ENCODE measurements around the gene EFNA5.

Gene EFNA5

DNA sequence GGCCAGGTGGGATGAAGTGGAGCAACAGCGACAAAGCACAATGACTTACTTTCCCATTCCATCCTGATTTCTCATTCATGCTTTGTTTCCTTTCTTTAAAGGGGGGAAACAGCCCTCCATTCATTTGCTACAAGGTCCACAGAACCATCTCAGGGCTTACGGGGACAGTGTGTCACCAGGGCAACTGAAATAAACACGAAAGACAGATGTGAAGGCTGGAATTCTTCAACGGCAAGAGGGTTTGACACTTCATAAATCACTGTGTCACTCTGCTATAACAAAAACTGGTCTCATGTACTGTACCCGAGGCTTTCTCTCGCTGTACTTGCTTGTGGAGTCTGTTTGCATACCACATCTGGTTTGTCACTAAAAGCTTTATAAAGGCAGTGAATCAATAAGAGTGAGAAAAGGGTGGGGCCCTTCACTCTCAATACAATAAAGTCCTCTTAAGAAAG, 150.8 kb downstream of the EFNA5 start:
- Mint-ChIP-seq H3K36me3 (ENCODE audit: insufficient read depth) (no peaks in the 10 kb centered on the region), H3K27me3 (no peaks in the 10 kb centered on the region), H3K4me1 (peaks cover 12% of the 10 kb centered on the region), H3K27ac (ENCODE audit: low read depth) (peak overlapping the region; percentile 88), H3K9me3 (no peaks in the 10 kb centered on the region), H3K4me3 (no peak overlapping the region)
- DNase-seq (ENCODE audit: low spot score in 2 of 2) (no peak), ATAC-seq (replicated peaks; ENCODE audit: extremely low read depth, poor library complexity, severe bottlenecking) (peak; percentile 90)

DNA sequence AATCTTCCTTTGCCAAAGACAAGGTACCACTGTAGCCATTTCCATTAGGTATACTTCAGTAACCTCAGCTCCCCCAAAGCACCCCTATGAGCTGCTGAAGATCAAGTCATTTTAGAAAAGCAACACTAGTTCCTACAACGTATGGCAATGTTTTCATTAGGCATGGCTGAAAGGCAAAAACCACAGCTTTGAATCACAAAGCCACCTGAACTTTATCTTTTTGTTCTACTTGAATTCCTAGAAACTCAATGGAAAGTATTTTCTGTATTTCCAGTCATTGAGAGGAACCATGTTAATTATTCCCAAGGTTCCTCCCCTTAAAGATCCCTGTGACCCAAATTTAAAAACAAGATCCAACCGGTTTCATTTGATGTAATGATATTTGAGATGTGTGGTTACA, 152.1 kb downstream of the EFNA5 start:
- Mint-ChIP-seq H3K4me1 (peaks cover 12% of the 10 kb centered on the region), H3K36me3 (ENCODE audit: insufficient read depth) (no peaks in the 10 kb centered on the region), H3K9me3 (no peaks in the 10 kb centered on the region), H3K27ac (ENCODE audit: low read depth) (no peak overlapping the region), H3K27me3 (no peaks in the 10 kb centered on the region), H3K4me3 (no peak overlapping the region)
- DNase-seq (ENCODE audit: low spot score in 2 of 2): no peak
- no peak for ATAC-seq (replicated peaks; ENCODE audit: extremely low read depth, poor library complexity, severe bottlenecking)

DNA sequence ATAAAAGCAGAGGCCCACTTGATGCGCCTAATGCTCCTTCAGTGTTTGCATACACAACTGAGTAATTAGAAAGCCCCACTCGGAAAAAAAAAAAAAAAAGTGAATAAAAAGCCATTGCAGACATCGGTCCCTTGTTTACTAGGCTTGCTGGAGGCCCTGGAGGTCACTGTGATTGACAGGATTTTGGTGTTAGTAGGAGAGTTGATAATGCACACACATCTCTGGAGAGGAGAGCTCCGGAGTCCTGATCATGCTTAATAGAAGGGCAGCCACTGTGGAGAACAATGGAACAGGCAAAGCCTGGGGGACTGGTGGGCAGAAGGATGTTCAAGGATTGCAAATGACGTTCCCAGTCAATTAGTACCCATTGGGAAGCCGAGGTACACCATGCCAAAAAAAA, 152.5 kb downstream of the EFNA5 start:
- H3K9me3 Mint-ChIP-seq: no peaks in the 10 kb centered on the region
- no peaks in the 10 kb centered on the region for H3K36me3 Mint-ChIP-seq (ENCODE audit: insufficient read depth)
- H3K27me3 Mint-ChIP-seq: no peaks in the 10 kb centered on the region
- DNase-seq (ENCODE audit: low spot score in 2 of 2): no peak
- no peak overlapping the region for H3K4me3 Mint-ChIP-seq
- H3K27ac Mint-ChIP-seq (ENCODE audit: low read depth): no peak overlapping the region
- peaks cover 12% of the 10 kb centered on the region for H3K4me1 Mint-ChIP-seq
- no peak for ATAC-seq (replicated peaks; ENCODE audit: extremely low read depth, poor library complexity, severe bottlenecking)

DNA sequence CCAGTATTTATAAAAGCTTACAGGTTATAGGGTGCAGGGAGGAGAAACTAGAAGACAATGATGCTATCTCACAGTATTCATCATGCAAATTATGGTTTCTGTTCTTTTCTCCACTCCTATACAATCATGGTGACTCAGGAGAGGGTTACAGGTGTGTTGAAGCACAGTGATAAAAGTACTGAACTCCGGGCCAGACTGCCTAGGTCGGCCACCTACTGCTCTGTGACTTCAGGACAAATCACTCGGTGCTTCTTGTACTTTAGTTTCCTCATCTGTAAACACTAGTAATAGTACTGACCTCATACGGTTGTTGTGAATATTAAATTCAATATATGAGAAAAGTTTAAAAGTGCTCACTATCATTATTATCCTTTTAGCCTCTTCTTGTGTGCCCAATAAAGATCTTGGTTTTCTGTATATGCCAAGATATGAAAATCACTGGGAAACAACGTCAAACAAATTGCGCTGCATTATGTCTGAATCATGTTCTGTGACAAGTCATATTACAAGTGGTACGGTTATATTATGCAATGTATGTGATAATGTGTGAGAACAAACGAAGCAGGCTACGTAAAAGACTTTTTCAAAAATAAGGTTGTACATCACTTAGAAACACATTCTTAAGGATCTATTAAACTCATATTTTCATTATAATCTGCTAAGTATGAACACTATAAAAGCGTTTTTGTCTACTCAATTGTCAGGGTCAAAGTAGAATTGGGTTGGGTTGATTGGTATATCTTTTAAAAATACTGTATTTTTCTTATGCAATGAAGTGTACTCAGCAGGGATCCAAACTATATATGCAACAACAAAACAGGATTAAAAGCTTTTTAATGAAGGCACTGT, 153.3 kb downstream of the EFNA5 start:
- no peaks in the 10 kb centered on the region for H3K36me3 Mint-ChIP-seq (ENCODE audit: insufficient read depth)
- DNase-seq (ENCODE audit: low spot score in 2 of 2) (no peak), ATAC-seq (replicated peaks; ENCODE audit: extremely low read depth, poor library complexity, severe bottlenecking) (no peak)
- peaks cover 13% of the 10 kb centered on the region for H3K4me1 Mint-ChIP-seq
- H3K27me3 Mint-ChIP-seq: no peaks in the 10 kb centered on the region
- no peaks in the 10 kb centered on the region for H3K9me3 Mint-ChIP-seq
- no peak overlapping the region for H3K4me3 Mint-ChIP-seq
- H3K27ac Mint-ChIP-seq (ENCODE audit: low read depth): no peak overlapping the region

DNA sequence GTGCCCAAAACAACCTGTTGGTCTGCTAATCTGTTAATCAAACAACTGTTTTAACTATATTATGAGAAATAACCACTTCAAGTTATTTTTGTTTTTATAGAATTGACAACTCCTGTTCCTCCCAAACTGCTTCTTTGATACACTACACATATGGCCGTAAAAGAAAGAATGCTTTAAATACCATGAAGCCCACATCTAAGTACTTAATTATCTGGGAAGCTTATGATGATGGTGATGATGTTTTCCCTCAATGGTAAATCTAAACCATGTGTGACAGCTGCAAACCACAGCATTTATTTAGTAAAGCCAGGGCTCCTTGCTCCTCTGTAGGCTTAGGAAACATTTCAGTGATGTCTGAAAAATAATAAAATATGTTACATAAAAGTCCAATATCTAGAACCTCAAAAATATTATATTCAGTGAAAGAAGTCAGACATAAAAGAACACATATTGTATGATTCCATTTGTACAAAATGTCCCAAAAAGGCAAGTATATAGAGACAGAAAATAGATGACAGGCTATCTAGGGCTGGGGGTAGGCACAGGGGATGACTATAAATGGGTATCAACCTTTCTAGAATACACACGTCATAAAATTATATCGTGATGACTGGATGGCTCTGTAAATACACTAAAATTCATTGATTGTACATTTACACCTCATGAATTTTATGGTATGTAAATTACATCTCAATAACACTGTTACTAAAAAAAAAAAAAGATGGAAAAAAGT, 154.1 kb downstream of the EFNA5 start:
- Mint-ChIP-seq H3K36me3 (ENCODE audit: insufficient read depth) (no peaks in the 10 kb centered on the region), H3K27me3 (no peaks in the 10 kb centered on the region), H3K9me3 (no peaks in the 10 kb centered on the region), H3K27ac (ENCODE audit: low read depth) (no peak overlapping the region), H3K4me3 (no peak overlapping the region), H3K4me1 (peaks cover 18% of the 10 kb centered on the region)
- DNase-seq (ENCODE audit: low spot score in 2 of 2) (no peak), ATAC-seq (replicated peaks; ENCODE audit: extremely low read depth, poor library complexity, severe bottlenecking) (no peak)

DNA sequence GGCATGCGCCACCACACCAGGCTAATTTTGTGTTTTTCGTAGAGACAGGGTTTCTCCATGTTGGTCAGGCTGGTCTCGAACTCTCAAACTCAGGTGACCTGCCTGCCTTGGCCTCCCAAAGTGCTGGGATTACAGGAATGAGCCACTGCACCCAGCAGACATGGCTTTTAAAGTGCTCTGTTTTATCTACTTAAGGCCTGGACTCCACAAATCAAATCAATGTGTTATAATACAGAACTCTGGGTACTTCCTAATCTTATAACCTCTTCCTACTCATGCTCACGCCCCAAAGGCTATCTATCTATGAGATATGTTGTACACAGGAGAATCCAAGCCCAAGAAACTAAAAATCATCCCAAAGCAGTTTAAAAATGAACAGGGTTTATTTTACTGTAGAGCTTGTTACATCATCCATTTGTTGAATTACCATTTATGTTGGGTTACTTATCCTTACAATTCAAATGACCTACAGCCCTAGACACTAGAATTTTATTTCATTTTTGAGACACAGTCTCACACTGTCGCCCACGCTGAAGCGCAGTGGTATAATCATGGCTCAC, 155.1 kb downstream of the EFNA5 start:
- no peaks in the 10 kb centered on the region for H3K27me3 Mint-ChIP-seq
- DNase-seq (ENCODE audit: low spot score in 2 of 2) (no peak), ATAC-seq (replicated peaks; ENCODE audit: extremely low read depth, poor library complexity, severe bottlenecking) (no peak)
- no peaks in the 10 kb centered on the region for H3K36me3 Mint-ChIP-seq (ENCODE audit: insufficient read depth)
- no peak overlapping the region for H3K27ac Mint-ChIP-seq (ENCODE audit: low read depth)
- H3K4me3 Mint-ChIP-seq: no peak overlapping the region
- H3K9me3 Mint-ChIP-seq: no peaks in the 10 kb centered on the region
- peaks cover 18% of the 10 kb centered on the region for H3K4me1 Mint-ChIP-seq

DNA sequence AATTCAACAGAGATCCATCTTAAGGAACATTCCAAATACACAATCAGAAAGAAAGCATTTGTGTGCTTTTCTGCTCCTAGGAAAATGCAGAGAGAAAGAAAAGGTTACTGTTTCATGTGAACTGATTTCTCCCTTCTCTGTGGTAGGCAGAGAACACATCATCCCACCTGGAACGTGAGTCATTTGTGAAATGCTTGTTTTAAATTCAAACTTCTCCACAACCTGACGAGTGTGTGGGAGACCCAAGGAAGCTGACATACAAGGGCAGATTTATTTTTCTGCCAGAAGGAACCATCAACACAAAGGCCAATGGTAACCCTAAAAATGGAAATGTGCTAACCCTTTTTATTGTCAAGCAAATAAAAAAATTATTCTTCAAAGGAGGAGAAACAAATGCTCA, 156.4 kb downstream of the EFNA5 start:
- no peak overlapping the region for H3K4me3 Mint-ChIP-seq
- DNase-seq (ENCODE audit: low spot score in 2 of 2): no peak
- no peaks in the 10 kb centered on the region for H3K36me3 Mint-ChIP-seq (ENCODE audit: insufficient read depth)
- no peak for ATAC-seq (replicated peaks; ENCODE audit: extremely low read depth, poor library complexity, severe bottlenecking)
- H3K27me3 Mint-ChIP-seq: no peaks in the 10 kb centered on the region
- no peaks in the 10 kb centered on the region for H3K9me3 Mint-ChIP-seq
- peaks cover 6% of the 10 kb centered on the region for H3K4me1 Mint-ChIP-seq
- H3K27ac Mint-ChIP-seq (ENCODE audit: low read depth): no peak overlapping the region

DNA sequence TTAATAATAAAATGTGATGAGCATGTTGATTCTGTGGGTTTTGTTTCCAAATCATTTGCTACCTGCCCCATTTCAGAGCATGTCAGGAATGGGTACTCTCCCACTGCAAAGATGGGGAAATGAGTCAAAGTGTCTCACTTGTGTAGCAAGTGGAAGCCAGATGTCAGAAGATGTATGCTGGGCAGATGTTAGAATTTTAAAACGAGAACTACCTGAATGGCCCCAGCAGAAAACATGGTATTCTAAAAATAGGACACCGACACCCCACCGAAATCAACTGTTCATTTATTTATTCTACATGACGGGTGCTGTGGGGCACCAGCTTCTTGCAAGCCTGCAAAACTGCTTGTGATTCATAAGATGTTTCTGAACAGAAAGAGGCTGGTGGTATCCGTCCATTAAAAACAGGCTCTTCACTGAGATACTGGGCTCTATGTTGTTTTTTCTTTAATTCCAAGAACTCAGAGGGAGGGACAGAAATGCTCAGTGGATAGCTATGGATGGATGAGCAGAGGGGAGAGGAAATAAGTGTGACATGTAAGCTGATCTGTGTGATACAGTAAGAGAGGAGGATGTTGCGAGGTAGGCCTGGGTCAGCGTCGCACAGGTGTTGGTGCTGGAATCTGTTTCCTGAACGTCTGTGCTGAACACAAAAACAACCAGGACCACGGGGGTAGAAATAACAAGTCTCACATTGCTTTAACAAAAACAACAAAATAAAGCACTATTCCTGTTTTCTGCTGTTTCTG, 157.2 kb downstream of the EFNA5 start:
- peak overlapping the region; percentile 50 for H3K27ac Mint-ChIP-seq (ENCODE audit: low read depth)
- peaks cover 6% of the 10 kb centered on the region for H3K4me1 Mint-ChIP-seq
- no peak for DNase-seq (ENCODE audit: low spot score in 2 of 2)
- H3K27me3 Mint-ChIP-seq: no peaks in the 10 kb centered on the region
- no peak overlapping the region for H3K4me3 Mint-ChIP-seq
- H3K9me3 Mint-ChIP-seq: no peaks in the 10 kb centered on the region
- ATAC-seq (replicated peaks; ENCODE audit: extremely low read depth, poor library complexity, severe bottlenecking): no peak
- H3K36me3 Mint-ChIP-seq (ENCODE audit: insufficient read depth): no peaks in the 10 kb centered on the region

DNA sequence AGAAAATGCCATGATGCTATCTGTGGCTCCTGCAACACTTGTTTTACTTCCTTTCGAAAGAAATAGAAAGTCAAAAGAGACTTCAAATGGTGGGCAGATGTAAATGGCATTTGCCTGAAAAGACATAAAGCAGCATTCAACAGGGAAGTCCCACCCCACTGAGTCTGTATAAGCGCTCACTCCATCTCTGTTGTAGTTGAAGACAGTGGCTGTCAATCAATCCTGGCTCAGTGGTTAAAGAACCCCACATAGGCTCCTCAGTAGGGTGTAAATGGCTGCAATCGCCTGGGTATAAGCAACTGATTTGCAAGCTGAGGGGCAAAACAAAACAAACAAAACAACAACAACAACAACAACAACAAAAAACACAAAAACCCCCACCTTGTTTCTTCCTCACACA, 158.7 kb downstream of the EFNA5 start:
- Mint-ChIP-seq H3K9me3 (no peaks in the 10 kb centered on the region), H3K4me3 (no peak overlapping the region), H3K27me3 (no peaks in the 10 kb centered on the region), H3K36me3 (ENCODE audit: insufficient read depth) (no peaks in the 10 kb centered on the region), H3K4me1 (peaks cover 6% of the 10 kb centered on the region), H3K27ac (ENCODE audit: low read depth) (peak overlapping the region; percentile 50)
- ATAC-seq (replicated peaks; ENCODE audit: extremely low read depth, poor library complexity, severe bottlenecking) (no peak), DNase-seq (ENCODE audit: low spot score in 2 of 2) (no peak)

DNA sequence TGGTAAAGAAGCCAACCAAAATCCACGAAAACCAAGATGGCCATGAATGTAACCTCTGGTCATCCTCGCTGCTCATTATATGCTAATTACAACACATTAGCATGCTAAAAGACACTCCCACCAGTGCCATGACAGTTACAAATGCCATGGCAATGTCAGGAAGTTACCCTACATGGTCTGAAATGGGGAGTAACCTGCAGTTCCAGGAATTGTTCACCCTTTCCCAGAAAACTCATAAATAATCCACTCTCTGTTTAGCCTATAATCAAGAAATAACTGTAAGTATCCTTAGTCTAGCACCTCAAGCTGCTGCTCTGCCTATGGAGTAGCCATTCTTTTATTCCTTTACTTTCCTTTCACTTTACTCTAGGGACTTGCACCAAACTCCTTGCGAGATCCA, 160.6 kb downstream of the EFNA5 start:
- no peaks in the 10 kb centered on the region for H3K36me3 Mint-ChIP-seq (ENCODE audit: insufficient read depth)
- H3K4me1 Mint-ChIP-seq: peaks cover 6% of the 10 kb centered on the region
- no peaks in the 10 kb centered on the region for H3K27me3 Mint-ChIP-seq
- DNase-seq (ENCODE audit: low spot score in 2 of 2): no peak
- ATAC-seq (replicated peaks; ENCODE audit: extremely low read depth, poor library complexity, severe bottlenecking): no peak
- H3K9me3 Mint-ChIP-seq: no peaks in the 10 kb centered on the region
- no peak overlapping the region for H3K4me3 Mint-ChIP-seq
- no peak overlapping the region for H3K27ac Mint-ChIP-seq (ENCODE audit: low read depth)

DNA sequence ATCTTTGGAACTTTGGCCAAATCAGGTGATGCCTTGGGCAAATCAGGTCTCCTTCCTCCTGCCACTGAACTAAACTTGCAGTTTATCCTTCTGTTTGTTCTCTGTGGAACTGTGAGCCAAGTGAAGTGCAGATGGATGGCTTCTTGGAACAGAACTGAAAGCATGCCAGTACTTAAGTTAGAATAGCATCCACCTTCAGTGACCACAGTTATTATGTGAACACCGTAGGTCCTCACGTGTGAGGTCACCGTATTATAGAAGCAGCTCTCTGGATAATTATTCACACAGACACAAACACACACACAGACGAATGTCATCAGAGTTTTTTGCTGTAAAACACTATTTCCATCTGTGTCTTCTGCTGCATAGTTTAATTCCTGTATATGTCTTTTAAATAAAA, 162.6 kb downstream of the EFNA5 start:
- Mint-ChIP-seq H3K27me3 (no peaks in the 10 kb centered on the region), H3K4me1 (peaks cover 7% of the 10 kb centered on the region), H3K36me3 (ENCODE audit: insufficient read depth) (no peaks in the 10 kb centered on the region), H3K27ac (ENCODE audit: low read depth) (no peak overlapping the region), H3K9me3 (no peaks in the 10 kb centered on the region), H3K4me3 (no peak overlapping the region)
- no peak for ATAC-seq (replicated peaks; ENCODE audit: extremely low read depth, poor library complexity, severe bottlenecking)
- no peak for DNase-seq (ENCODE audit: low spot score in 2 of 2)

DNA sequence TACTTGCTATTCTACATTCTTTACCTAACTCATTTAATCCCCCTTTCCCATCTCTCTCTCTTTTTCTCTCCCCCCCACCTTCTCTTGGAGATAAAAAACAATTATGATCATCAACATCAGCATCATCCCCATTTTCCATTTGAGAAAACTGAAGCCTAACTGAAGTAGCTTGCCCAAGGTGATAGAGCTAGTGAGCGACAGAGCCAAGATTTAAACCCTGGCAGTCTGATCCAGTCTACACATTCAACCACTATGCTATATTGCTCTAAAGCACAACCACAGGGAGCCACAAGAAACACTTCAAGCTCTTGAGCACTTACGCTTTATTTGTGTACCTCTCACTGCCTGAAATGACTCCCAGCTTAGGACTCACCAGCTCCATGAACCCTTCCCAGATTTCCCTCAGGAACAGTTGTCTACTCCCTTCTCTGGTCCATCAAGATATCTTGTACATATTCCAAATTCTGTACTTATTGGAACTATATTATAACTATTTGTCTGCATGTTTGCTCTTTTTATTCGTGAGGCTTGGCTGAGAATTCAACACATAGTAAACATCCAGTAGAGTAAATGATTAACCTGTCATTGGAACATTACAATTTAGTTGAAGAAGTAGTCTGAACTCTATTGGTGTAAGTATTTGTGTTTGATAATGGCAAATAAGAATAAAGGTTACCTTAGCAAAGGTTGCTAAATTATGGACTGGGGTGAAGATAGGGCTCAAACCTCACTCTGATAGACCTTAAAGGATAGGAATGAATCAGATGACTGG, 164.8 kb downstream of the EFNA5 start:
- no peak overlapping the region for H3K27ac Mint-ChIP-seq (ENCODE audit: low read depth)
- no peak for ATAC-seq (replicated peaks; ENCODE audit: extremely low read depth, poor library complexity, severe bottlenecking)

More for the DNA sequence above, 164.8 kb downstream of the EFNA5 start:
- Mint-ChIP-seq H3K36me3 (ENCODE audit: insufficient read depth) (peaks cover 2% of the 10 kb centered on the region), H3K9me3 (peaks cover 6% of the 10 kb centered on the region), H3K4me3 (no peak overlapping the region), H3K4me1 (peaks cover 14% of the 10 kb centered on the region), H3K27me3 (no peaks in the 10 kb centered on the region)
- no peak for DNase-seq (ENCODE audit: low spot score in 2 of 2)

Data from central memory CD8-positive, alpha-beta T cell (primary cell).